ENCODE data around the gene TP53BP2.
"Not testable (repeated sequence)": the region's sequence is repeated elsewhere in the genome, so short reads cannot be mapped to it uniquely, and the experiment has no call there.

The TP53BP2 gene

GRCh38 chr1:223853748-223854147, 8.0 kb upstream of the TP53BP2 start:
- no peak for DNase-seq

- no peak for DNase-seq
Measured at GRCh38 chr1:223853275-223853674, 7.5 kb upstream of the TP53BP2 start.

GRCh38 chr1:223852337-223852736, 6.6 kb upstream of the TP53BP2 start:
- no peak for DNase-seq

GRCh38 chr1:223849352-223850254, 3.9 kb upstream of the TP53BP2 start:
- DNase-seq, result no peak

GRCh38 chr1:223848536-223848935, 2.8 kb upstream of the TP53BP2 start:
- DNase-seq, result no peak

- no peak for DNase-seq
Measured at GRCh38 chr1:223847781-223848345, 2.1 kb upstream of the TP53BP2 start.

GRCh38 chr1:223845037-223845809, 524 bp downstream of the TP53BP2 start:
- DNase-seq, result peak; percentile 78

GRCh38 chr1:223844787-223845036, 1.0 kb downstream of the TP53BP2 start:
- DNase-seq, result peak; percentile 82

- DNase-seq, result no peak
Measured at GRCh38 chr1:223843934-223844786, 1.6 kb downstream of the TP53BP2 start.

- DNase-seq, result no peak
Measured at GRCh38 chr1:223842784-223843183, 3.0 kb downstream of the TP53BP2 start.

- not testable (repeated sequence) for DNase-seq
Measured at GRCh38 chr1:223841977-223842623, 3.6 kb downstream of the TP53BP2 start.

- no peak for DNase-seq
Measured at GRCh38 chr1:223840254-223840653, 5.5 kb downstream of the TP53BP2 start.

GRCh38 chr1:223838125-223838854, 7.5 kb downstream of the TP53BP2 start:
- no peak for DNase-seq

- no peak for DNase-seq
Measured at GRCh38 chr1:223837687-223838086, 8.1 kb downstream of the TP53BP2 start.

GRCh38 chr1:223837206-223837605, 8.5 kb downstream of the TP53BP2 start:
- no peak for DNase-seq

GRCh38 chr1:223836586-223836985, 9.2 kb downstream of the TP53BP2 start:
- DNase-seq, result no peak

- DNase-seq, result no peak
Measured at GRCh38 chr1:223835754-223836153, 10.0 kb downstream of the TP53BP2 start.

- DNase-seq, result no peak
Measured at GRCh38 chr1:223834660-223835263, 11.0 kb downstream of the TP53BP2 start.

- DNase-seq, result no peak
Measured at GRCh38 chr1:223833948-223834347, 11.8 kb downstream of the TP53BP2 start.

GRCh38 chr1:223832637-223832943, 13.2 kb downstream of the TP53BP2 start:
- no peak for DNase-seq
